ENCODE data around the gene CYP2E1.

CYP2E1 gene

GRCh38 chr10:133554600-133554999 is 27.4 kb downstream of the CYP2E1 start:
- Histone ChIP-seq H3K27me3 (ENCODE audit: insufficient read depth, poor library complexity, severe bottlenecking) (no peaks in the 10 kb centered on the region), H3K27ac (replicated peaks) (no peak overlapping the region), H3K4me3 (replicated peaks; ENCODE audit: insufficient read depth, low read length) (no peak overlapping the region)
- TF ChIP-seq POLR2AphosphoS5 (IDR thresholded peaks at IDR 0.05; ENCODE audit: low read depth) = no peak
- TF ChIP-seq CTCF (IDR thresholded peaks at IDR 0.05; ENCODE audit: insufficient read depth, low read length) = no peak
- no peak for DNase-seq (ENCODE audit: low read depth in 1 of 2, low spot score in 1 of 2)

DNA sequence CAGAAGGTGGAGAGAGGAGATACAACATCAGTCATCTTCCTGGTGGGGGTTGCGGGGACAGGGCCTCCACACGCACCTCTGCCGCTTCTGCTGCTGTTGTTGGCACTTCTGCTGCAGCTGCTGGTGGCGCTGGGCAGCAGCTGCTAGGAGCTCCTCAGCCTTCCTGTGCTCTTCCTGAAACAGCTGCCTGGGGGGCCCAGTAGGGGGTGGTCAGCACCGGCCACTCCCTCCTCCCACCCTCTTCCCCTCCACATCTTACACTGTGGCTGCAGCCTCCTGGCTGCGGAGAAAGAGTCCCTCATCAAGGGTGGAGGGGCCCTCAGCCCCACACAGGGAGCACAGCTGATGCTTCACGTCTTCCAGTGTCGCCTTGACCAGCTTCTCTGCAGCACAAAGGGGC is 28.4 kb downstream of the CYP2E1 start:
- no peak overlapping the region for H3K27ac ChIP-seq (replicated peaks)
- no peaks in the 10 kb centered on the region for H3K27me3 ChIP-seq (ENCODE audit: insufficient read depth, poor library complexity, severe bottlenecking)
- no peak for TF ChIP-seq POLR2AphosphoS5 (IDR thresholded peaks at IDR 0.05; ENCODE audit: low read depth)
- no peak for TF ChIP-seq GABPA (IDR thresholded peaks at IDR 0.05; ENCODE audit: low read depth)
- no peak for DNase-seq (ENCODE audit: low read depth in 1 of 2, low spot score in 1 of 2)
- H3K4me3 ChIP-seq (replicated peaks; ENCODE audit: insufficient read depth, low read length) = no peak overlapping the region

- TF ChIP-seq, protein P1, sequence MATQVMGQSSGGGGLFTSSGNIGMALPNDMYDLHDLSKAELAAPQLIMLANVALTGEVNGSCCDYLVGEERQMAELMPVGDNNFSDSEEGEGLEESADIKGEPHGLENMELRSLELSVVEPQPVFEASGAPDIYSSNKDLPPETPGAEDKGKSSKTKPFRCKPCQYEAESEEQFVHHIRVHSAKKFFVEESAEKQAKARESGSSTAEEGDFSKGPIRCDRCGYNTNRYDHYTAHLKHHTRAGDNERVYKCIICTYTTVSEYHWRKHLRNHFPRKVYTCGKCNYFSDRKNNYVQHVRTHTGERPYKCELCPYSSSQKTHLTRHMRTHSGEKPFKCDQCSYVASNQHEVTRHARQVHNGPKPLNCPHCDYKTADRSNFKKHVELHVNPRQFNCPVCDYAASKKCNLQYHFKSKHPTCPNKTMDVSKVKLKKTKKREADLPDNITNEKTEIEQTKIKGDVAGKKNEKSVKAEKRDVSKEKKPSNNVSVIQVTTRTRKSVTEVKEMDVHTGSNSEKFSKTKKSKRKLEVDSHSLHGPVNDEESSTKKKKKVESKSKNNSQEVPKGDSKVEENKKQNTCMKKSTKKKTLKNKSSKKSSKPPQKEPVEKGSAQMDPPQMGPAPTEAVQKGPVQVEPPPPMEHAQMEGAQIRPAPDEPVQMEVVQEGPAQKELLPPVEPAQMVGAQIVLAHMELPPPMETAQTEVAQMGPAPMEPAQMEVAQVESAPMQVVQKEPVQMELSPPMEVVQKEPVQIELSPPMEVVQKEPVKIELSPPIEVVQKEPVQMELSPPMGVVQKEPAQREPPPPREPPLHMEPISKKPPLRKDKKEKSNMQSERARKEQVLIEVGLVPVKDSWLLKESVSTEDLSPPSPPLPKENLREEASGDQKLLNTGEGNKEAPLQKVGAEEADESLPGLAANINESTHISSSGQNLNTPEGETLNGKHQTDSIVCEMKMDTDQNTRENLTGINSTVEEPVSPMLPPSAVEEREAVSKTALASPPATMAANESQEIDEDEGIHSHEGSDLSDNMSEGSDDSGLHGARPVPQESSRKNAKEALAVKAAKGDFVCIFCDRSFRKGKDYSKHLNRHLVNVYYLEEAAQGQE (IDR thresholded peaks at IDR 0.05; ENCODE audit: insufficient replicate concordance, low read depth) = no peak
- TF ChIP-seq CTCF (IDR thresholded peaks at IDR 0.05; ENCODE audit: insufficient read depth, low read length) = no peak
- no peak for TF ChIP-seq SPI1 (IDR thresholded peaks at IDR 0.05; ENCODE audit: borderline replicate concordance, low read depth)
- TF ChIP-seq GABPA (IDR thresholded peaks at IDR 0.05; ENCODE audit: low read depth) = no peak
- TF ChIP-seq POLR2AphosphoS5 (IDR thresholded peaks at IDR 0.05; ENCODE audit: low read depth) = no peak
- H3K4me3 ChIP-seq (replicated peaks; ENCODE audit: insufficient read depth, low read length) = no peak overlapping the region
- no peak overlapping the region for H3K27ac ChIP-seq (replicated peaks)
- H3K27me3 ChIP-seq (ENCODE audit: insufficient read depth, poor library complexity, severe bottlenecking) = no peaks in the 10 kb centered on the region
- no peak for DNase-seq (ENCODE audit: low read depth in 1 of 2, low spot score in 1 of 2)
Observed at GRCh38 chr10:133557381-133557780, 30.2 kb downstream of the CYP2E1 start.

GRCh38 chr10:133559216-133559615 is 32.1 kb downstream of the CYP2E1 start:
- DNase-seq (ENCODE audit: low read depth in 1 of 2, low spot score in 1 of 2) = no peak
- Histone ChIP-seq H3K27me3 (ENCODE audit: insufficient read depth, poor library complexity, severe bottlenecking) (no peaks in the 10 kb centered on the region), H3K4me3 (replicated peaks; ENCODE audit: insufficient read depth, low read length) (no peak overlapping the region), H3K27ac (replicated peaks) (no peak overlapping the region)
- TF ChIP-seq GABPA (IDR thresholded peaks at IDR 0.05; ENCODE audit: low read depth) (no peak), CTCF (IDR thresholded peaks at IDR 0.05; ENCODE audit: insufficient read depth, low read length) (no peak), POLR2AphosphoS5 (IDR thresholded peaks at IDR 0.05; ENCODE audit: low read depth) (no peak), SPI1 (IDR thresholded peaks at IDR 0.05; ENCODE audit: borderline replicate concordance, low read depth) (no peak)
- TF ChIP-seq, protein P1 (IDR thresholded peaks at IDR 0.05; ENCODE audit: insufficient replicate concordance, low read depth) = no peak

Data from HL-60 (cell line).